ENCODE measurements around the gene LMLN. TPM values are rescaled to one million over a fixed set of nuclear protein-coding genes. Genes with fewer than 3 reads are reported as not detected.

The LMLN gene, protein sequence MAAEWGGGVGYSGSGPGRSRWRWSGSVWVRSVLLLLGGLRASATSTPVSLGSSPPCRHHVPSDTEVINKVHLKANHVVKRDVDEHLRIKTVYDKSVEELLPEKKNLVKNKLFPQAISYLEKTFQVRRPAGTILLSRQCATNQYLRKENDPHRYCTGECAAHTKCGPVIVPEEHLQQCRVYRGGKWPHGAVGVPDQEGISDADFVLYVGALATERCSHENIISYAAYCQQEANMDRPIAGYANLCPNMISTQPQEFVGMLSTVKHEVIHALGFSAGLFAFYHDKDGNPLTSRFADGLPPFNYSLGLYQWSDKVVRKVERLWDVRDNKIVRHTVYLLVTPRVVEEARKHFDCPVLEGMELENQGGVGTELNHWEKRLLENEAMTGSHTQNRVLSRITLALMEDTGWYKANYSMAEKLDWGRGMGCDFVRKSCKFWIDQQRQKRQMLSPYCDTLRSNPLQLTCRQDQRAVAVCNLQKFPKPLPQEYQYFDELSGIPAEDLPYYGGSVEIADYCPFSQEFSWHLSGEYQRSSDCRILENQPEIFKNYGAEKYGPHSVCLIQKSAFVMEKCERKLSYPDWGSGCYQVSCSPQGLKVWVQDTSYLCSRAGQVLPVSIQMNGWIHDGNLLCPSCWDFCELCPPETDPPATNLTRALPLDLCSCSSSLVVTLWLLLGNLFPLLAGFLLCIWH
- total RNA-seq, result 10.5 TPM
- polyA plus RNA-seq (ENCODE audit: insufficient read depth, low read depth, low replicate concordance), result 1.6 TPM
- long read RNA-seq, donor 1, partial matches to known transcripts, result 0 of 1 reads
- long read RNA-seq, donor 1, other reads (novel, unspliced or antisense), result 0 of 1 reads
- long read RNA-seq, donor 2, partial matches to known transcripts, result 7 of 7 reads
- long read RNA-seq, donor 2, other reads (novel, unspliced or antisense), result 0 of 7 reads
- long read RNA-seq, donor 3, partial matches to known transcripts, result 13 of 14 reads
- long read RNA-seq, donor 3, other reads (novel, unspliced or antisense), result 0 of 14 reads
- long read RNA-seq, donor 4, result 0 reads
- long read RNA-seq, donor 5, result 0 reads
- long read RNA-seq, donor 6, result 0 reads
- long read RNA-seq, donor 7, partial matches to known transcripts, result 1 of 5 reads
- long read RNA-seq, donor 7, other reads (novel, unspliced or antisense), result 4 of 5 reads
- long read RNA-seq, donor 8, result 0 reads
- long read RNA-seq, donor 9, result 0 reads
- long read RNA-seq, donor 10, result 0 reads

DNA sequence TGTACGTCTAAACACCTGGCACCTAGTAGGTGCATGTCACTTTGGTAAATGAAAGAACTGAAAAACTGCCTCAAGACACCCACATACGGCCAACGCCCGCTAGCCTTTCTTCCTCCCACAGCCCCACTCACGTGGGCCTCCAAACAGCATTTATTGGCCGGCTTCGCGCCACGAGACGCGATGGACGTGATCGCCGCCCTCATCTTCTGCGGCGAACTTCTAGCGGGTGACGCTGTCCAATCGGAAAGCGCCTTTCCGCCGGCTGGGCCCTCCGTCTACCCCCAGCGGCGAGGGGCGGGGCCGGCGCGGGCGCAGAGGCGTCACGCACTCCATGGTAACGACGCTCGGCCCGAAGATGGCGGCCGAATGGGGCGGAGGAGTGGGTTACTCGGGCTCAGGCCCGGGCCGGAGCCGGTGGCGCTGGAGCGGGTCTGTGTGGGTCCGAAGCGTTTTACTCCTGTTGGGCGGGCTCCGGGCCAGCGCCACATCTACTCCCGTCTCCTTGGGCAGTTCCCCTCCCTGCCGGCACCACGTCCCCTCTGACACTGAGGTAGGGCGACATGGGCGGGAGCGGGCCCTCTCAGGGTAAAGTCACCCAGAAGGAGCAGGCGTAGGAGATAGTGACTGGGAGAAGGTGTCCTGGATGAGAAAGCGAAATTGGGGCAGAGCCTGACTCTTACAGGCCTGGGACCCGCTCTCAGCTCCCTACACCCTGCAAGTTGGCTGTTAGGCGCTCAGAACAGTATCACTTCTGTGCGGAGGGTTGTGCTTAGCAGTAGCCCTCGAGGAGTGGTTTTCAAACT is at the start of gene LMLN:
Gene LMLN, plus strand, starts transcription at position 327 of the 803 bp plus-strand sequence. Its CDS starts 29 bp downstream, at position 356.
- intact Hi-C loops (cut with DNase I), result no loop called here
- Histone ChIP-seq H3K27me3 (ENCODE audit: control insufficient read depth, insufficient read depth, low read length) (no peaks in the 10 kb centered on the region), H3K4me3 (ENCODE audit: low read length in 3 of 3) (peak within 1 kb of the TSS; percentile 79 to 98 (median 86)), H3K27ac (ENCODE audit: low read depth in 2 of 2, low read length in 2 of 2) (peak within 1 kb of the TSS; percentile 58 to 64), H3K4me1 (ENCODE audit: control insufficient read depth in 2 of 3, insufficient read depth in 2 of 3, low read depth in 1 of 3, low read length in 3 of 3) (peaks cover 0 to 9% (median 4%) of the 10 kb centered on the region in 3 donors), H3K36me3 (ENCODE audit: control insufficient read depth in 2 of 3, insufficient read depth in 3 of 3, low read length in 3 of 3) (peaks cover 0 to 17% (median 6%) of the 10 kb centered on the region in 3 donors), H3K9ac (ENCODE audit: low read length in 3 of 3) (peak within 1 kb of the TSS; percentile 54 to 90 (median 80)), H3K9me3 (ENCODE audit: control insufficient read depth in 2 of 3, insufficient read depth in 1 of 3, low read length in 3 of 3) (no peaks in the 10 kb centered on the region)
- peak; percentile 64 for FAIRE-seq
- peak; percentile 94 to 99 (median 96) for DNase-seq
- TF ChIP-seq, protein P1, sequence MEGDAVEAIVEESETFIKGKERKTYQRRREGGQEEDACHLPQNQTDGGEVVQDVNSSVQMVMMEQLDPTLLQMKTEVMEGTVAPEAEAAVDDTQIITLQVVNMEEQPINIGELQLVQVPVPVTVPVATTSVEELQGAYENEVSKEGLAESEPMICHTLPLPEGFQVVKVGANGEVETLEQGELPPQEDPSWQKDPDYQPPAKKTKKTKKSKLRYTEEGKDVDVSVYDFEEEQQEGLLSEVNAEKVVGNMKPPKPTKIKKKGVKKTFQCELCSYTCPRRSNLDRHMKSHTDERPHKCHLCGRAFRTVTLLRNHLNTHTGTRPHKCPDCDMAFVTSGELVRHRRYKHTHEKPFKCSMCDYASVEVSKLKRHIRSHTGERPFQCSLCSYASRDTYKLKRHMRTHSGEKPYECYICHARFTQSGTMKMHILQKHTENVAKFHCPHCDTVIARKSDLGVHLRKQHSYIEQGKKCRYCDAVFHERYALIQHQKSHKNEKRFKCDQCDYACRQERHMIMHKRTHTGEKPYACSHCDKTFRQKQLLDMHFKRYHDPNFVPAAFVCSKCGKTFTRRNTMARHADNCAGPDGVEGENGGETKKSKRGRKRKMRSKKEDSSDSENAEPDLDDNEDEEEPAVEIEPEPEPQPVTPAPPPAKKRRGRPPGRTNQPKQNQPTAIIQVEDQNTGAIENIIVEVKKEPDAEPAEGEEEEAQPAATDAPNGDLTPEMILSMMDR (IDR thresholded peaks at IDR 0.05; ENCODE audit: borderline replicate concordance, extremely low read depth, insufficient read depth), result no peak

DNA sequence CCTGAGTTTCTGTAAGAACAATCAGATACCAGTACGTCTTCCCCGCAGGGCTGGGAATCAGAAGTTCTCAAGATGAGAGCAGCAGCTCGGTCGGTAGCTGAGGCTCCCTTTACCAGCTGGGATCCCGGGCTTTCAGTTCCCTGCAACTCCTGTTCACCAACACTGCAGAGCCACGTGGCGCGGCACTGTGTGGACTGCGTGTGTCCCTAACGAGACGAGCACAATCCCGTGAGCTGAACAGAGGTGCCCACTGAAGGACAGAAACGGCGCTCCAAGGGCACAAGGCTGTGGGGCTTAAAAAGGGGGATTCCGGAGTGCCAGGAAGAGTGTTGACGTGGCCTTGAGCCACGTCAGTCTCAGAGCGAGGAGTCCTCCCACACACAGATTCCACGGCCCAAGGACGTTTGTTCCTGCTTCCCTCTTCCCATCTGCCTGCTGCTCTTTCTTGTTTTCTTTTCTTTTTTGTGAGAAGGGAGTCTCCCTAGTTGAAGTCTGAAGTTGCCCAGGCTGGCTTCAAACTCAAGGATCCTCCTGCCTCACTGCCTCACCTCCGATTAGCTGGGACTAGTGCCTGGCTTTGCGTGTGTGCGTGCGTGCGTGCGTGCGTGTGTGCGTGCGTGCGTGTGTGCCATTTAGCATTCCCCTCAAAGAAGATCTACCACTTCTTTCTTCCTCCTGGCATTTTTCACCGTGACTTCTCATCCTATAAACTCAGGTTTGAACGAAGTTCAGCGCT is 47.1 kb upstream of the LMLN start:
- intact Hi-C loops (cut with DNase I), result no loop called here
- Histone ChIP-seq H3K27me3 (ENCODE audit: control insufficient read depth, insufficient read depth, low read length) (no peaks in the 10 kb centered on the region), H3K9me3 (ENCODE audit: control insufficient read depth in 2 of 3, insufficient read depth in 1 of 3, low read length in 3 of 3) (no peaks in the 10 kb centered on the region), H3K36me3 (ENCODE audit: control insufficient read depth in 2 of 3, insufficient read depth in 3 of 3, low read length in 3 of 3) (no peaks in the 10 kb centered on the region), H3K27ac (ENCODE audit: low read depth in 2 of 2, low read length in 2 of 2) (no peak overlapping the region), H3K4me3 (ENCODE audit: low read length in 3 of 3) (no peak overlapping the region), H3K9ac (ENCODE audit: low read length in 3 of 3) (no peak overlapping the region), H3K4me1 (ENCODE audit: control insufficient read depth in 2 of 3, insufficient read depth in 2 of 3, low read depth in 1 of 3, low read length in 3 of 3) (no peaks in the 10 kb centered on the region)
- no peak for DNase-seq
- FAIRE-seq, result no peak
- TF ChIP-seq, protein P1 (IDR thresholded peaks at IDR 0.05; ENCODE audit: borderline replicate concordance, extremely low read depth, insufficient read depth), result no peak
